Neural progenitor cell (in vitro differentiated cells): Measurements from ENCODE around the gene CSF2. TPM values are rescaled to one million over a fixed set of nuclear protein-coding genes. Genes with fewer than 3 reads are reported as not detected.

Experiments used
- DNase-seq: peaks from one replicate; pipeline ENCODE4 v3.0.0-alpha.2; 2016; ENCODE audit warnings: low spot score
- H2AFZ ChIP-seq: fragments of 200-600 bp; sonication (generic); replicated peaks from 2 replicates; pipeline ENCODE4 v1.6.1; 2016; ENCODE audit warnings: antibody characterized with exemption
- H3F3A ChIP-seq: fragments of 200-600 bp; sonication (generic); 2 replicates; pipeline ENCODE4 v1.6.1; 2016; ENCODE audit warnings: antibody characterized with exemption, low read depth
- H3K27ac ChIP-seq: fragments of 200-600 bp; sonication (generic); 2 replicates; pipeline ENCODE4 v1.5.1; 2016; ENCODE audit warnings: mild to moderate bottlenecking
- H3K27me3 ChIP-seq: fragments of 200-600 bp; sonication (generic); 2 replicates; pipeline ENCODE4 v1.6.1; 2016; ENCODE audit warnings: mild to moderate bottlenecking, moderate library complexity
- H3K36me3 ChIP-seq: fragments of 200-600 bp; sonication (generic); 2 replicates; pipeline ENCODE4 v1.5.1; 2016
- H3K4me1 ChIP-seq: fragments of 200-600 bp; sonication (generic); 2 replicates; pipeline ENCODE4 v1.6.1; 2016; ENCODE audit warnings: mixed run types
- H3K4me2 ChIP-seq: fragments of 200-600 bp; sonication (generic); 2 replicates; pipeline ENCODE4 v1.6.1; 2016
- H3K4me3 ChIP-seq: fragments of 200-600 bp; sonication (generic); 2 replicates; pipeline ENCODE4 v1.5.1; 2016
- H3K79me2 ChIP-seq: fragments of 200-600 bp; sonication (generic); 2 replicates; pipeline ENCODE4 v1.6.1; 2016; ENCODE audit warnings: low read depth
- H3K9ac ChIP-seq: fragments of 200-600 bp; sonication (generic); 2 replicates; pipeline ENCODE4 v1.6.1; 2016
- H3K9me3 ChIP-seq: fragments of 200-600 bp; sonication (generic); 2 replicates; pipeline ENCODE4 v1.5.1; 2016; ENCODE audit warnings: low read depth
- H4K20me1 ChIP-seq: fragments of 200-600 bp; sonication (generic); 2 replicates; pipeline ENCODE4 v1.6.1; 2016; ENCODE audit warnings: low read depth
- H3K27ac Mint-ChIP-seq: 3 replicates; pipeline ENCODE4 v1.8.0; 2021; ENCODE audit warnings: mixed read lengths
- H3K27me3 Mint-ChIP-seq: 2 replicates; pipeline ENCODE4 v1.8.0; 2022; ENCODE audit warnings: low read depth, mild to moderate bottlenecking, inconsistent platforms, moderate library complexity, mixed read lengths; ENCODE audit not compliant: insufficient read depth
- H3K36me3 Mint-ChIP-seq: 3 replicates; pipeline ENCODE4 v1.8.0; 2021; ENCODE audit warnings: mixed read lengths
- H3K4me1 Mint-ChIP-seq: 3 replicates; pipeline ENCODE4 v1.8.0; 2021; ENCODE audit warnings: mixed read lengths
- H3K4me3 Mint-ChIP-seq: 3 replicates; pipeline ENCODE4 v1.8.0; 2021; ENCODE audit warnings: mild to moderate bottlenecking, moderate library complexity, mixed read lengths
- H3K9me3 Mint-ChIP-seq: 3 replicates; pipeline ENCODE4 v1.8.0; 2020; ENCODE audit warnings: mixed read lengths
- EZH2 ChIP-seq: fragments of 200-600 bp; sonication (generic); IDR thresholded peaks from 2 replicates; pipeline ENCODE4 v1.6.1; 2017; ENCODE audit warnings: antibody characterized with exemption, mild to moderate bottlenecking, moderate library complexity
- EZH2phosphoT487 ChIP-seq: fragments of 200-600 bp; sonication (generic); IDR thresholded peaks from 2 replicates; pipeline ENCODE4 v1.6.1; 2017; ENCODE audit warnings: antibody characterized with exemption
- total RNA-seq: library from RNA; depleted of rRNA; stranded (reverse); fragments of >200 nt; gene quantifications from 2 replicates; pipeline ENCODE4 v1.2.3, GENCODE V29; 2015; ENCODE audit warnings: low replicate concordance
- TF ChIP-seq, protein P1 (sequence below): fragments of 200-600 bp; sonication (generic); IDR thresholded peaks from 2 replicates; pipeline ENCODE4 v1.5.1; 2017; ENCODE audit warnings: antibody characterized with exemption, mild to moderate bottlenecking

CSF2 gene
- total RNA-seq, 1 donor from 2014 or later = not detected

DNA sequence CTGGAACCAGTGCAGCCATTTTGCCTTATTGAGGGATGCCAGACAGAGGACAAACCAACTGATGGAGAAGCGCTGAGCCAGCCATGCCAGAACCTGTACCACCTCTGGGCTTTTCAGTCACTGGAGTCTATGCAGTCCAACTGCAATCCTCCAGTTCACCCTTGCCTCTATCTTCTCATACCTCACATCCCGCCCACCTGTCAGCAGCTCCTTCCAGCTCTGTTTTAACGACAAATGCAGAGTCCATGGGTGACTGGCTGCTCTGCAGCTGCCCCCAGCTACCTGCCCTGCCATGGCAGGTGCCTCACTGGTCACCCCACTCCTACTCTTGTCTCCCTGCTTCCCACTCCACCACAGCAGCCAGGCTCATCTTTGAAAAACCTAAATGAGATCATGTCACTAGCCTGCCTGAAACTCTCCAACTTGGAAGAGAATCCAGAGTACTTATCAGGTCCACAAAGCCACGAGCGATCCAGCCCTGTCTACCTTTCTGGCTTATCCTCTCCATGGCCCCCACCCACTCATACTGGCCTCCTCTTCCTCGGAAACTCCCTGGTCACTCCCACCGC is 48.1 kb upstream of the CSF2 start:
- H3K4me1 ChIP-seq = no peaks in the 10 kb centered on the region
- no peak overlapping the region for H3K4me2 ChIP-seq
- H3K36me3 ChIP-seq = no peaks in the 10 kb centered on the region
- no peak overlapping the region for H3K4me3 Mint-ChIP-seq
- TF ChIP-seq EZH2phosphoT487 = no peak
- TF ChIP-seq, protein P1, sequence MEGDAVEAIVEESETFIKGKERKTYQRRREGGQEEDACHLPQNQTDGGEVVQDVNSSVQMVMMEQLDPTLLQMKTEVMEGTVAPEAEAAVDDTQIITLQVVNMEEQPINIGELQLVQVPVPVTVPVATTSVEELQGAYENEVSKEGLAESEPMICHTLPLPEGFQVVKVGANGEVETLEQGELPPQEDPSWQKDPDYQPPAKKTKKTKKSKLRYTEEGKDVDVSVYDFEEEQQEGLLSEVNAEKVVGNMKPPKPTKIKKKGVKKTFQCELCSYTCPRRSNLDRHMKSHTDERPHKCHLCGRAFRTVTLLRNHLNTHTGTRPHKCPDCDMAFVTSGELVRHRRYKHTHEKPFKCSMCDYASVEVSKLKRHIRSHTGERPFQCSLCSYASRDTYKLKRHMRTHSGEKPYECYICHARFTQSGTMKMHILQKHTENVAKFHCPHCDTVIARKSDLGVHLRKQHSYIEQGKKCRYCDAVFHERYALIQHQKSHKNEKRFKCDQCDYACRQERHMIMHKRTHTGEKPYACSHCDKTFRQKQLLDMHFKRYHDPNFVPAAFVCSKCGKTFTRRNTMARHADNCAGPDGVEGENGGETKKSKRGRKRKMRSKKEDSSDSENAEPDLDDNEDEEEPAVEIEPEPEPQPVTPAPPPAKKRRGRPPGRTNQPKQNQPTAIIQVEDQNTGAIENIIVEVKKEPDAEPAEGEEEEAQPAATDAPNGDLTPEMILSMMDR = no peak
- no peak for TF ChIP-seq EZH2
- no peak for DNase-seq
- H3K27ac ChIP-seq = no peak overlapping the region
- no peaks in the 10 kb centered on the region for H4K20me1 ChIP-seq
- H3K9me3 ChIP-seq = no peaks in the 10 kb centered on the region
- no peak overlapping the region for H3K9ac ChIP-seq
- peaks cover 3% of the 10 kb centered on the region for H3K27me3 Mint-ChIP-seq
- no peaks in the 10 kb centered on the region for H3K4me1 Mint-ChIP-seq
- H3K36me3 Mint-ChIP-seq = no peaks in the 10 kb centered on the region
- H2AFZ ChIP-seq = no peak overlapping the region
- H3K27me3 ChIP-seq = no peaks in the 10 kb centered on the region
- H3K9me3 Mint-ChIP-seq = no peaks in the 10 kb centered on the region
- H3K4me3 ChIP-seq = no peak overlapping the region
- H3F3A ChIP-seq = no peaks in the 10 kb centered on the region
- H3K27ac Mint-ChIP-seq = no peak overlapping the region
- H3K79me2 ChIP-seq = no peaks in the 10 kb centered on the region

DNA sequence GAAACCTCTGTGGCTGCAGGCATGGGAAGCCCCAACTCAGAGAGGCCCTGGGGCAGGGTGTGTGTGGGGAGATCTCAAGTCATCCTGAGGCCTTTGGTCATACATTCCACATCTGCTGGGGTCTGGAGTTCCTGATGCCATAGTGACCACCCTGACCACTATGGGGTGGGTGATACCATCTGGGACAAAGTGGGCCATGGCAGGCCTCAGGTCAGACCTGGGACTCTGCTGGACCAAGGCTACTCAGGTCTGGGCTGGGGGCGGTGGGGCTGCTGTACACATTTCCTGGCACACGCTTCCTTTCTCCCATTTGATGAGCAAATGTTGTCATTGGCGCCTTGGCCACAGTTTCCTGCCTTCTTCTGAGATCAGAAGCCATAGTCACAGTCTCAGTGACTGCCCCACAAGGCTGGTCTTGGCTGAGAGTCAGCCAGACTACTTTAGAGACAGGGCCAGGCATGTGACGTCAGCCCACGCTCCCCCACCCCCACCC is 47.0 kb upstream of the CSF2 start:
- H3K27ac ChIP-seq = no peak overlapping the region
- Mint-ChIP-seq H3K27me3 (peaks cover 3% of the 10 kb centered on the region), H3K27ac (no peak overlapping the region), H3K4me1 (no peaks in the 10 kb centered on the region), H3K4me3 (no peak overlapping the region), H3K9me3 (no peaks in the 10 kb centered on the region), H3K36me3 (no peaks in the 10 kb centered on the region)
- no peak overlapping the region for H3K4me3 ChIP-seq
- no peaks in the 10 kb centered on the region for H3K9me3 ChIP-seq
- H2AFZ ChIP-seq = no peak overlapping the region
- H3K9ac ChIP-seq = no peak overlapping the region
- no peaks in the 10 kb centered on the region for H4K20me1 ChIP-seq
- no peaks in the 10 kb centered on the region for H3F3A ChIP-seq
- no peaks in the 10 kb centered on the region for H3K36me3 ChIP-seq
- H3K4me1 ChIP-seq = no peaks in the 10 kb centered on the region
- H3K79me2 ChIP-seq = no peaks in the 10 kb centered on the region
- no peaks in the 10 kb centered on the region for H3K27me3 ChIP-seq
- TF ChIP-seq EZH2 = no peak
- no peak for TF ChIP-seq EZH2phosphoT487
- TF ChIP-seq, protein P1 = no peak
- DNase-seq = no peak
- no peak overlapping the region for H3K4me2 ChIP-seq

DNA sequence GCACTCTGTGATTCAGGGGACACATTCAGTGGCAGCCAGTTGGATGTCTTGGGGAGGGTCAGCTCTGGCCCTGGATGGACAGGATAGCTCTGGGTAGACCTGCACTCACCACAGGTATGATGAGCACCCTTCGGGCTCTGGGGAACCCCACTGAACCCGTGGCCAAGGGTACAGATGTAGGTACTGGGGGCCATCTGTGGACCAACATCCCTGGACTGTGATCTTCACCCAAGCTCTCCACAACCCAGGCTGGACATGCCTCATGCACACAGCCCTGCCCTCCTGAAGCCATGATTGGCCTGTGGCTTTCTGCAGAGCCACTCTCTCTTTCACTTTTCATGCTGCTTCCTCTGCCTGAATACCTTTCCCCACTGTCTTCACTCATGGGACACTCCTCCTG is 46.6 kb upstream of the CSF2 start:
- Histone ChIP-seq H3K27ac (no peak overlapping the region), H4K20me1 (no peaks in the 10 kb centered on the region), H3F3A (no peaks in the 10 kb centered on the region), H3K36me3 (no peaks in the 10 kb centered on the region), H2AFZ (no peak overlapping the region), H3K9me3 (no peaks in the 10 kb centered on the region), H3K79me2 (no peaks in the 10 kb centered on the region), H3K4me2 (no peak overlapping the region), H3K9ac (no peak overlapping the region), H3K4me1 (no peaks in the 10 kb centered on the region), H3K27me3 (no peaks in the 10 kb centered on the region), H3K4me3 (no peak overlapping the region)
- Mint-ChIP-seq H3K4me1 (no peaks in the 10 kb centered on the region), H3K36me3 (no peaks in the 10 kb centered on the region), H3K4me3 (no peak overlapping the region), H3K27me3 (peaks cover 3% of the 10 kb centered on the region), H3K9me3 (no peaks in the 10 kb centered on the region), H3K27ac (no peak overlapping the region)
- DNase-seq = no peak
- TF ChIP-seq EZH2 (no peak), EZH2phosphoT487 (no peak)
- TF ChIP-seq, protein P1 = no peak
